T-helper 1 cell treated with Interleukin-12 subunit alpha and Interleukin-12 subunit beta and Interleukin-4 antibody, amounts not matched to agents 30 ng/mL and 1 ng/mL, for 36 hours (primary cell): ENCODE data around the gene PGR. TPM values are rescaled to one million over a fixed set of nuclear protein-coding genes. Genes with fewer than 3 reads are reported as not detected.
"Not testable (repeated sequence)": the region's sequence is repeated elsewhere in the genome, so short reads cannot be mapped to it uniquely, and the experiment has no call there.

Experiments
- intact Hi-C: fragments of 100-400 bp; cut with micrococcal nuclease; formaldehyde crosslinking; loops from one replicate; pipeline ENCODE4 v1.15.1; 2024
- total RNA-seq: library from RNA; stranded (reverse); gene quantifications from 2 replicates; pipeline ENCODE4 v1.2.3, GENCODE V29; 2022

Gene PGR
- total RNA-seq, 1 donor from 2014 or later = not detected

GRCh38 chr11:101082813-101083212 lies 46.8 kb downstream of the PGR start:
- intact Hi-C loops = no loop called here

GRCh38 chr11:101063706-101064105 lies 65.9 kb downstream of the PGR start:
- intact Hi-C loops = no loop called here

DNA sequence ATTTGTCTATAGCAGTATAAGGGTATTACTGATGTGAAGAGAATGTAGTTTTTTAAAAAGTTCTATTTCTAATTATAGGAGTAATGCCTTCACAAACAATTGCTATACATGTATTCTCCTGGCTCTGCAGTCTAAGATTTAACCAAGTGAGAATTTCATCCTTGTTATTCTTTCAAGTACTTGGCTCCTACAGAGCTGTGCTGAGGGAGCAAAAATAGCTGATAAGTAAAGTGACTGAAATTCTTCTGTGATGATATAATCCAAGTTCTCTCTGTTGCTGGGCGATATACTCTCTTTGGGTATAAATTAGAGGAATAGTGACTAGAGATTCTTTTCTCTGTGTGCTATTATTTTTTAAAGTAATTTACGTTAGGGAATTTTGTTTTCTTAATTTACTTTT lies 68.0 kb downstream of the PGR start:
- intact Hi-C loops = no loop called here

DNA sequence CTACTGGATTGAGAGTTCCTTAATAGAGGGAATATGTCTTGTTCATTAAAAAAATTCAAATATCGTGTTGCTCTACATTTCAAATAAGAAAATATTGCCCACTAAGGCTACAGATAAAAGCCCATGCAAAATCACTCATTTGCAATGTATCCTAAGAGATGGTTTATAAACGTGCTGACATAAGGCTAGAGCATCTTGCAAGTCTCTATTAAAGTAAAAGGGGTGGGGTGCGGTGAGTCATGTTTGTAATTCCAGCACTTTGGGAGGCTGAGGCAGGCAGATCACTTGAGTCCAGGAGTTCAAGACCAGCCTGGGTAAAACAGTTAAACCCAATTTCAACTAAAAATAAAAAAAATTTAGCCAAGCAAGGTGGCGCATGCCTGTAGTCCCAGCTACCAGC lies 70.3 kb downstream of the PGR start:
- intact Hi-C loops = no loop called here

DNA sequence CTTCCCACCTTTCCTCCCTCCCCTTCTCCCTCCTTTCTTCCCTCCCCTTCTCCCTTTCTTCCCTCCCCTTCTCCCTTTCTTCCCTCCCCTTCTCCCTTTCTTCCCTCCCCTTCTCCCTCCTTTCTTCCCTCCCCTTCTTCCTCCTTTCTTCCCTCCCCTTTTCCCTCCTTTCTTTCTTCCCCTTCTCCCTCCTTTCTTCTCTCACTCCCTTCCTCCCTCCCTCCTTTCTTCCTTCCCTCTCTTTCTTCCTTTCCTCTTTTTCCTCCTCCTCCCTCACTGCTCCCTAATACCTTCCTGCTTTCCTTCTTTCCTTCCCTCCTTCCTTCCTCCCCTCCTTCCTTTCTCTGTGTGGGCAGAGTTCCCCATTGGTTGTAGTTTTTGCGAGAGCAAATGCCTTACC lies 76.1 kb downstream of the PGR start:
- intact Hi-C loops = no loop called here

GRCh38 chr11:101051677-101052076 lies 77.9 kb downstream of the PGR start:
- intact Hi-C loops = no loop called here

GRCh38 chr11:101049813-101050212 lies 79.8 kb downstream of the PGR start:
- intact Hi-C loops = no loop called here

GRCh38 chr11:101049123-101049522 lies 80.5 kb downstream of the PGR start:
- intact Hi-C loops = no loop called here

DNA sequence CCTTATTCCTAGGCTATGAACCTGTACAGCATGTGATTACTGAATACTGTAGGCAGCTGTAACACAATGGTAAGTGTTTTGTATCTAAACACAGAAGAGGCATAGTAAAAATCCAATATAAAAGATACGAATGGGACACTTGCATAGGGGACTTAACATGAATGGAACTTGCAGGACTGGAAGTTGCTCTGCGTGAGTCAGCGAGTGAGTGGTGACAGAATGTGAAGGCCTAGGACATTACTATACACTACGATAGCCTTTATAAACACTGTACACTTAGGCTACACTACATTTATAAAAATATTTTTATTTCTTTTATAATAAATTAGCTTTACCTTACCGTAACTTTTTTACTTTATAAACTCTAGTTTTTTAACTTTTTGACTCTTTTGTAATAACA lies 81.1 kb downstream of the PGR start:
- intact Hi-C loops = no loop called here

- intact Hi-C loops = no loop called here
These were observed 82.7 kb downstream of the PGR start for GRCh38 chr11:101046947-101047346.

- intact Hi-C loops = no loop called here
These were observed 84.2 kb downstream of the PGR start for GRCh38 chr11:101045415-101045814.

DNA sequence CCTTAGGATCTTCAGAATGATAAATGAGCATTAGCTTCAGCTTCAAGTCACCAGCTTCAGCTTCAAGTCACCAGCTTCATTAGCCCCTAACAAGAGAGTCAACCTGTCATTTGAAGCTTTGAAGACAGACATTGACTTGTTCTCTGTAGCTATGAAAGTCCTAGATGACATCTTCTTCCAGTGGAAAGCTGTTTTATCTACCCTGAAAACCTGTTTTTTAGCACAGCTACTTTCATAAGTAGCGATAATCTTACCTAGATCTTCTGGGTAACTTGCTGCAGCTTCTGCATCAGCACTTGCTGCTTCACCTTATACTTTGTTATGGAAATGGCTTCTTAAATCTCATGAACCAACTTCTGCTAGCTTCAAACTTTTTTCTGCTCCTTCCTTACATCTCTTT lies 85.7 kb downstream of the PGR start:
- intact Hi-C loops = no loop called here

GRCh38 chr11:101035872-101036271 lies 93.7 kb downstream of the PGR start:
- intact Hi-C loops = no loop called here

DNA sequence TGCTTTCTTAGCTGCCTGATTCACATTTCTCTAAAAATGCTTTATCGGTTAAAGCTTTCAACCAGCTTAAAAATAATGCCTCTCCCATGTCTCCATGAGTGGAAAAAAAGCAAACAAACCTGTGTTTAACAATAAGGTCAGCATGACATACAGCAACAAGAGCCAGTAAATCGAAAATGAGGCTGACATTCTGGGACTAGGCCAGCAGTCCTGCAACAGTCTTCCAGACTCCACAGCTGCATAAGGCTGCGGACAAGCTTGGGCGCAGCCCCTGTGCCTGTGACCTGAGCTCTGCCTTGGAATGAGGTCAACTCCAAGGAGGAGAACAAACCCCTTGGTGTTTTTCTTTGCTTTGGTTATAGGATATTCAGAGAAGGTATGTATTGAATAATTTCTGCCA lies 95.5 kb downstream of the PGR start:
- intact Hi-C loops = no loop called here

DNA sequence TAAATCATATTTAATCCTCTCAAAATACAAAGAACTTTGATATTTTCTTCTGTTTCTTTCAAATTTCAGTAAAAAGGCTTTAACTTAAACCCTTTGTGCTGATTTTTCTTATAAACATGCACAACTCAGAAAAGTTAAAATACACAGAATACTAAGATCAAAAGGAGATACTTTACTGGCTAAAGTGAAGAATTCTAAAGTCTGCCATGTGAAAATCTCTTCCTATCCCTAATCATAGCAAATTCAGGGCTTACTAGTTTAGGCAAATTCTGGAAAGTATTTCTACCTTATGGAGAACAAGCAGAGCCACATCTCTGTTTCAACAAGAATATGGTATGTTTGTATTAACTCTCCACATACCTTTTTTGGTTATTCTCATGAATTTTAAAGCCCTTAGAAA lies 96.6 kb downstream of the PGR start:
- intact Hi-C loops = no loop called here

- intact Hi-C loops = no loop called here
These were observed 97.9 kb downstream of the PGR start for GRCh38 chr11:101031713-101032112.

- intact Hi-C loops = no loop called here
These were observed 98.9 kb downstream of the PGR start for GRCh38 chr11:101030692-101031091.

GRCh38 chr11:101030015-101030414 lies 99.6 kb downstream of the PGR start:
- intact Hi-C loops = no loop called here

DNA sequence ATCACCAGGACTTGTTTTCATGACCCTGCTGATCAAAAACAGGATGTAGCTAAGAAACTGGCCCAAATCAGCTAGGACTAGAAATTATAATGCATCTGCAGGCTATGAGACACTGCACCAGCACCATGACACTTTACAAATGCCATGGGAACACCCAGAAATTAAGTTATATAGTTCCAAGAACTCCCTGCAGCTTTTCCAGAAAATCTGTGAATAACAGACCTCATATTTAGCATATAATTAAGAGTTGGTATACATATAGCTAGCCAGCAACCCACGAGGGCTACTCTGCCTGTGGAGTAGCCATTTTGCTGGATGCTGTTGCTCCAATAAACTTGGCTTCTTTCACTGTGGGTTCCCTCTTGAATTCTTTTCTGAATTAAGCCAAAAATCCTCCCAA lies 101.0 kb downstream of the PGR start:
- intact Hi-C loops = no loop called here

DNA sequence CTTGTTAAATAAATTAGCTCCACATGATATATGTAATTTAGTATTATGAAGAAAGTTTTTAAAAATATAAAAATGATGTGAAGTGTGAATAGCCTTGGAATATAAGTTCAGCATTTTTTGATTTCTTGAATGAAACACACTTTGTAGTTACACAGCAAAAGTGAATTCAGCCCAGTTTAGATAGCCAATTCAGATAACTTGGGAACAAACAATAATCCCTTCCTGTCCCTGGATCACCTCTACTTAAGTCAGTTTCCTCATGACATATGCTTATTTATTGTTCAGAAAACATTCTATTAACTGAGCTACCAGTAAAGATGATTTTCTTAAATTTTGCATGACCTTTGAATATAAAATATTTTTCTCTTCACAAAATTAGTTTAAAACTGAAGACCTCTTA lies 107.4 kb downstream of the PGR start:
- intact Hi-C loops = no loop called here

DNA sequence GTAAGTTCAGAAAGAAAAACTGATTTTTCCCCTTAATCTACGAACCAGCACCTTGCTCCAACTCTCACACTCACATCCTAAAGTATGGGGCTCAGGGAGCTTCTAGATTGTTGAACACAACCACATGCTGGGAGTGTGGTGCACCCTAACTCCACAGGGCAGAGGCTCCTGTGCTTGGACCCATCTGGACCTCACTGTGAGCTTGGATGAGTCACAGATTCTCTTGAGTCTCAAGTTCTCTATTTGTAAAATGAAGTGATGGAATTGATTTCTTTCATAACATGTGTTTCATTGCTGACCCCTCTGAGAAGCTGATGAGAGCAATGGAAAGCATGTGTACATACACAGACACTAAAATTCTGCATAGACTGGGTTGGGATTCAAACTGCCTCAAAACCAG lies 109.7 kb downstream of the PGR start:
- intact Hi-C loops = no loop called here

DNA sequence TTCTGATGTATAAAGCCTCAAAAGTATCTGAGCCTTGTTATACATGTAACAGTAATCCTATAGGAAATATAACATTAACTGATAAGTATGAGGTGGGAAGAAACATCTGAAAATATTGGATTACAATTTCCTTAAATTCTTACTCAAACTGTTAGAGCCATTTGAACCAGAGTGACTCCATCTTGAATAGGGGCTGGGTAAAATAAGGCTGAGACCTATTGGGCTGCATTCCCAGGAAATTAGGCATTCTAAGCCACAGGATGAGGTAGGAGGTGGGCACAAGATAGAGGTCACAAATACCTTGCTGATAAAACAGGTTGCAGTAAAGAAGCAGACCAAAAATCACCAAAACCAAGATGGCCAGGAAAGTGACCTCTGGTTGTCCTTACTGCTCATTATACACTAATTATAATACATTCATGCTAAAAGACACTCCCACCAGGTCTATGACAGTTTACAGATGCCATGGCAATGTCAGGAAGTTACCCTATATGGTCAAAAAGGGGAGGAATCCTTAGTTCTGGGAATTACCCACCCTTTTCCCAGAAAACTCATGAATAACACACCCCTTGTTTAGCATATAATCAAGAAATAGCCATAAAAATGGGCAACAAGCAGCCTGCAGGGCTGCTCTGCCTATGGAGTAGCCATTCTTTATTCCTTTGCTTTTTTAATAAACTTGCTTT lies 114.9 kb downstream of the PGR start:
- intact Hi-C loops = no loop called here

DNA sequence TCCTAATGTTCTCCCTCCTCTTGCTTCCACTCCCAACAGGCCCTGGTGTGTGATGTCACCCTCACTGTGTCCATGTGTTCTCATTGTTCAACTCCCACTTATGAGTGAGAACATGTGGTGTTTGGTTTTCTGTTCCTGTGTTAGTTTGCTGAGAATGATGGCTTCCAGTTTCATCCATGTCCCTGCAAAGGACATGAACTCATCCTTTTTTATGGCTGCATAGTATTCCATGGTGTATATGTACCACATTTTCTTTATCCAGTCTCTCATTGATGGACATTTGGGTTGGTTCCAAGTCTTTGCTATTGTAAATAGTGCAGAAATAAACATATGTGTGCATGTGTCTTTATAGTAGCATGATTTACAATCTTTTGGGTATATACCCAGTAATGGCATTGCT lies 115.9 kb downstream of the PGR start:
- intact Hi-C loops = not testable (repeated sequence)

GRCh38 chr11:101011881-101012280 lies 117.7 kb downstream of the PGR start:
- intact Hi-C loops = no loop called here
